HL-60 (cell line): ENCODE data around the gene FSTL4.

Source experiments
- CTCF ChIP-seq: IDR thresholded peaks from one replicate; pipeline ENCODE4 v1.5.1; 2011; ENCODE audit warnings: low read length, control low read depth, inconsistent platforms; ENCODE audit not compliant: insufficient read depth
- REST ChIP-seq: IDR thresholded peaks from 2 replicates; pipeline ENCODE4 v1.6.1; 2012; ENCODE audit warnings: low read depth; ENCODE audit not compliant: insufficient replicate concordance

DNA sequence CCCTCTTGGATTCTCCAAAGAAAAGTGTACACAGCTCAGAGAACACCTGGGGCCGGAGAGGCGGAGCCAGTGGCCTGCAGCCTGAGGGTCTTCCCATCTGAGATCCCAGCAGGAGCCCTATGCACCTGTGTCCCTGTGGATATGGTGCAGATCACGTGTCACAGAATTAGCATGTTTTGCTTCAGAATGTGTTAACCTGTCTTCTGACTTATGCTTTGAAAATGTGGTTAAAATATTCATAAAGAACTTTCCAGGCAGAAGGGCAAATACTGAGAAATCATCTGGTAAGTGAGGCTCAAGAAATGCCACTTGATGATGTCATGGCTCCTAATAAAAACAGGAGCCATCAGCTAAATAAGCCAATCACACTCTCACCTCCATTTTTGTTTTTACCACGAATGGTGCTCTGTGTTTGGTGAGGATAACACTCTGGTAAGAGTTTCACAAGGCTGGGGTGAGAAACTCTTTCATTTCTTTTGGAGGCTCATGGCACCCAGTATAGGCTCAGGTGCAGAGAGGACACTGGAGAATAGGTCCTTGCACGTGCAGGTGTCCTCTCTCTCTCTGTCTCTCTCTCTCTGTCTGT, 279.8 kb downstream of the FSTL4 start:
- TF ChIP-seq CTCF, result no peak
- no peak for TF ChIP-seq REST
